CD4-positive, alpha-beta T cell treated with Interleukin-6 for 4 hours (primary cell): Measurements from ENCODE around the gene ZNF804A.

Source experiments
- DNase-seq: peaks from one replicate; pipeline ENCODE4 v3.0.0-alpha.2; 2020; ENCODE audit warnings: mixed read lengths

Gene ZNF804A

DNA sequence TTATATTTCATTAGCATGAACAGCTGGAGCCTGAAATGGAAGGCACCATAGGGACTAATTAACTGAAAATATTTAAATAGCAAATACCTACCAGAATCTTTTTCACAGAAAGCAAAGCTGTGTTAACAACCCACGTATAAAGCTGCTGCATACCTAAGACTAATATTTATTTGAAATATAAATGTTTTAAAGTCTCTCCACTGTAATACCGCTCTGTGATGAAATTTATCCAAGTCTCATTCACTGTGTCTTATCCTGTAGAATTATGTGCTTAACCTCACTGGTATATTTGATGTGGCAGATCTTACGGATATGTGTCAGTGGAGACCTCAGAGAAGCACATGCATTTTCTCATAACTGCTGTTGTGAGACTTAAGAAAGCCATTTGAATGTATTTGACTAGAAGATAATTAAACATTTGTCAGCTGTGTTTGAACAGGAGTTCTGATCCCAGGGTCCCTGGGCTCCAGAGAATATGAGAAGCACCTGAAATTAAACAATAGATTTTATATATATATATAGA is 373.3 kb downstream of the ZNF804A start:
- DNase-seq: no peak
